Activated T-helper 1 cell treated with anti-CD3 and anti-CD28 coated beads, Interleukin-2, amount 50 U/mL, for 16 hours (primary cell): Measurements from ENCODE around the gene FRS3.

Experiments
- DNase-seq, 2 donors: peaks; one replicate each; pipeline ENCODE4 v3.0.0-alpha.2; 2020; ENCODE audit warnings: low read depth in 1 of 2, low spot score in 1 of 2

Gene FRS3

GRCh38 chr6:41791305-41791704 lies 11.6 kb upstream of the FRS3 start:
- no peak for DNase-seq

GRCh38 chr6:41790045-41790444 lies 10.3 kb upstream of the FRS3 start:
- DNase-seq: no peak

- no peak for DNase-seq
Observed at GRCh38 chr6:41789390-41789724, 9.7 kb upstream of the FRS3 start.

- DNase-seq: peak; percentile 89 to 93
Observed at GRCh38 chr6:41787219-41787917, 7.7 kb upstream of the FRS3 start, which contains the start of gene TOMM6. TOMM6 (plus strand) TSS chr6:41787694; CDS start chr6:41787698, 4 bp downstream.

GRCh38 chr6:41786451-41787218 lies 6.9 kb upstream of the FRS3 start:
- peak; percentile 82 for DNase-seq

- no peak for DNase-seq
Observed at GRCh38 chr6:41785689-41786450, 6.2 kb upstream of the FRS3 start.

DNA sequence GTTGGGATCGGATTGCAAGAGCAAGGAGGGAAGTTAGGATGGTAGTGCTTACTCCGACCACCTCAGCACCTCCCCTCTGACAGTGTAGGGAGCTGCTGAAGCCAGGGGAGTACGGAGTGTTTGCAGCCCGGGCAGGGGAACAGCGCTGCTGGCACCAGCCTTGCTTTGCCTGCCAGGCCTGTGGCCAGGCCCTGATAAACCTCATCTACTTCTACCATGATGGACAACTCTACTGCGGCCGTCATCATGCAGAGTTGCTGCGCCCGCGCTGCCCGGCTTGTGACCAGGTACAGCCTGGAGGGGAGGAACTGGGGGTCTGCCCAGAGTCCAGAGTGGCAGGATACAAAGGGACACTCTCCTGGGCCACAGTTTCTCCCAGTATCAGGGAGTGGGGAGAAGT lies 5.6 kb upstream of the FRS3 start:
- DNase-seq: no peak

GRCh38 chr6:41784581-41785171 lies 5.0 kb upstream of the FRS3 start:
- no peak for DNase-seq

GRCh38 chr6:41783106-41783780 lies 3.5 kb upstream of the FRS3 start:
- no peak for DNase-seq

DNA sequence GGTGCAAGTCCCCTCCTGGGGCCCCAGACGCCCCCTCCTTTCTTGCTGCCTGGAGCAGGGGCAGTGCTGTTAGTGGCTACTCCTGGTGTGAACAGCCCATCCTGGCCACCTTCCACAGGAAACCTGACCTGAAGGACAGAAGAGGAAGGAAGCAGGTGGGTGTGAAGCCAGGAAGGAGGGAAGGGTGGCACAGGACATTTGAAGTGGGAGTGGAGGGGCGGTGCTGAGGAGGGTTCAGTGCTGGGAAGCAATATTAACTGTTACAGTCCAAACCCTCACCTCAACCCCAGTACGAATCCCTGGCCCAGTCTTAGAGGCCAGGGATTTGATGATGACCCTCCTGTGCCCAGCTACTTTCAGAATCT lies 1.6 kb upstream of the FRS3 start:
- no peak for DNase-seq

- DNase-seq: no peak
Observed at GRCh38 chr6:41780551-41781365, 1.1 kb upstream of the FRS3 start, which contains the start of gene PRICKLE4. PRICKLE4 (plus strand) TSS chr6:41780782; CDS start chr6:41783474, 2,692 bp downstream.

GRCh38 chr6:41779336-41779735 lies 364 bp downstream of the FRS3 start:
- DNase-seq: no peak

GRCh38 chr6:41778895-41779294 lies 805 bp downstream of the FRS3 start:
- no peak for DNase-seq

GRCh38 chr6:41777551-41778285 lies 2.0 kb downstream of the FRS3 start:
- DNase-seq: no peak

DNA sequence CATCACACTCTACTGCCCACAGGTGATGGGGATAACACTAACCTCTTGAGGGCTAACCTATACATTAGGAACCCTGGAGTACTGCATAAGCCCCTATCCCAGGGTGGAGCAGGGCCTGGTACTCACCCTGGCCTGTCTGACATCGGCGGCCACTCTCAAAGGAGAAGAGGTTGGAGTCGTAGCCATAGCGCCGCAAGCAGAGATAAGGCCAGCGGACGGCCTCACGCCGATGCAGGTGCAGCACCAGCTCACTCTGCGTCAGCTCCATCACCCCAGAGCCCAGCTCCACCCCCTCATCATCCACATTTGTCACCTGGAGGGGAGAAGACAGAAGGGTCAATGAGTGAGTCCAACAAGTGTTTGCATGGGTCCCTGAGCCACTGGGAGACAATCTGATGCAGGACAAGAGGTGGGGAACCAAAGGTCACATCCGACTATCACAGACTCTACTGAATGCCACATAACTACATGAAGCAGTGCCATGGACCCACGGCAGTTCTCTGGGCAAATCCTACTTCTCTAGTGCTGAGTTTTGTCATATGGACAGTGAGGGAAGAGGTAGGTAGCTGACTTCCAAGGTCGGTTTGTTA lies 4.3 kb downstream of the FRS3 start:
- no peak for DNase-seq

DNA sequence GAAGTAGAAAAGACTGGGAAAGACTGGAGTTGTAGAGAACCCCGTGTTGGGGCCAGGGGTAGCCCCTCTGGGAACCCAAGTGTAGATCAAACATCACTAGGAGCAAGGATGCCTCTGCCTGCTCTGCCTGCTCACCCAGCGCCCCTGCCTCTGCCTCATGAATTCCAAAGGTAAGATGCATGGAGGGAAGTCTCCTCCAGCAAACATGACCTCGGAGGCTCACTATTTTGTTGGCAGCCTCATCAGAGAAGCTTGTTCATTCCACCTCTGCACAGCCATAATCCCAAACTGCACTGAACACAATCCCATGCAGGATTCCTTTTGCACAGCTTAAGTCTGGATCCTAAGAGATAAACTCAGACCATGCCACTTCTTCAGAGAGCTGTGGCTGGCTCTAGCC lies 4.9 kb downstream of the FRS3 start:
- DNase-seq: no peak

GRCh38 chr6:41771058-41771983 lies 8.4 kb downstream of the FRS3 start:
- DNase-seq: no peak
